NT2/D1 (cell line): ENCODE data around the gene LRRC4C.

Experiments used
- DNase-seq: peaks from one replicate; pipeline ENCODE4 v3.0.0-alpha.2; 2011; ENCODE audit warnings: low read depth, low spot score
- H3K27me3 ChIP-seq: 2 replicates; pipeline ENCODE4 v1.6.0; 2011; ENCODE audit warnings: mild to moderate bottlenecking; ENCODE audit not compliant: insufficient read length, insufficient read depth
- H3K36me3 ChIP-seq: 2 replicates; pipeline ENCODE4 v1.6.1; 2011; ENCODE audit warnings: mild to moderate bottlenecking, low read length, mixed read lengths; ENCODE audit not compliant: insufficient read depth, insufficient read length
- H3K4me1 ChIP-seq: 2 replicates; pipeline ENCODE4 v1.5.1; 2011; ENCODE audit not compliant: insufficient read depth, insufficient read length
- H3K4me3 ChIP-seq: 2 replicates; pipeline ENCODE4 v1.5.1; 2011; ENCODE audit warnings: low read depth; ENCODE audit not compliant: insufficient read length
- H3K9ac ChIP-seq: 2 replicates; pipeline ENCODE4 v1.6.0; 2011; ENCODE audit warnings: low read depth; ENCODE audit not compliant: insufficient read length
- H3K9me3 ChIP-seq: 2 replicates; pipeline ENCODE4 v1.5.1; 2011; ENCODE audit warnings: mild to moderate bottlenecking, low read length; ENCODE audit not compliant: insufficient read depth
- SUZ12 ChIP-seq: IDR thresholded peaks from 2 replicates; pipeline ENCODE4 v1.6.1; 2011; ENCODE audit not compliant: insufficient read length, insufficient read depth; ENCODE audit errors: extremely low read depth
- YY1 ChIP-seq: IDR thresholded peaks from 2 replicates; pipeline ENCODE4 v1.6.1; 2011; ENCODE audit not compliant: insufficient read length, insufficient read depth
- ZNF274 ChIP-seq: IDR thresholded peaks from 2 replicates; pipeline ENCODE4 v1.6.1; 2011; ENCODE audit warnings: mild to moderate bottlenecking, low read depth, low read length

The LRRC4C gene

GRCh38 chr11:40314327-40314726, 1145.1 kb downstream of the LRRC4C start:
- no peaks in the 10 kb centered on the region for H3K4me1 ChIP-seq
- DNase-seq, result no peak
- no peak overlapping the region for H3K9ac ChIP-seq

GRCh38 chr11:40306938-40307548, 1152.4 kb downstream of the LRRC4C start:
- H3K9me3 ChIP-seq, result no peaks in the 10 kb centered on the region
- DNase-seq, result peak; percentile 40
- H3K27me3 ChIP-seq, result no peaks in the 10 kb centered on the region
- H3K9ac ChIP-seq, result no peak overlapping the region
- TF ChIP-seq YY1 (no peak), SUZ12 (no peak), ZNF274 (no peak)
- H3K4me3 ChIP-seq, result no peak overlapping the region
- no peaks in the 10 kb centered on the region for H3K36me3 ChIP-seq
- no peaks in the 10 kb centered on the region for H3K4me1 ChIP-seq

More at GRCh38 chr11:40314327-40314726, 1145.1 kb downstream of the LRRC4C start:
- no peak for TF ChIP-seq ZNF274
- TF ChIP-seq SUZ12, result no peak
- no peak for TF ChIP-seq YY1
- Histone ChIP-seq H3K36me3 (no peaks in the 10 kb centered on the region), H3K4me3 (no peak overlapping the region), H3K27me3 (no peaks in the 10 kb centered on the region), H3K9me3 (no peaks in the 10 kb centered on the region)

GRCh38 chr11:40302669-40303068, 1156.8 kb downstream of the LRRC4C start:
- no peak for DNase-seq
- Histone ChIP-seq H3K27me3 (no peaks in the 10 kb centered on the region), H3K9ac (no peak overlapping the region), H3K36me3 (no peaks in the 10 kb centered on the region), H3K4me1 (no peaks in the 10 kb centered on the region), H3K9me3 (no peaks in the 10 kb centered on the region), H3K4me3 (no peak overlapping the region)
- TF ChIP-seq YY1 (no peak), SUZ12 (no peak)

- Histone ChIP-seq H3K27me3 (peaks cover 23% of the 10 kb centered on the region), H3K9me3 (no peaks in the 10 kb centered on the region), H3K9ac (no peak overlapping the region), H3K4me3 (no peak overlapping the region), H3K4me1 (no peaks in the 10 kb centered on the region), H3K36me3 (no peaks in the 10 kb centered on the region)
- no peak for TF ChIP-seq YY1
- no peak for TF ChIP-seq ZNF274
- no peak for TF ChIP-seq SUZ12
- DNase-seq, result no peak
These were observed 1164.0 kb downstream of the LRRC4C start for GRCh38 chr11:40295466-40295865.

- DNase-seq, result no peak
- no peak overlapping the region for H3K4me3 ChIP-seq
- H3K9me3 ChIP-seq, result no peaks in the 10 kb centered on the region
- no peaks in the 10 kb centered on the region for H3K36me3 ChIP-seq
- TF ChIP-seq ZNF274 (no peak), SUZ12 (no peak), YY1 (no peak)
- H3K27me3 ChIP-seq, result peaks cover 26% of the 10 kb centered on the region
- no peak overlapping the region for H3K9ac ChIP-seq
- no peaks in the 10 kb centered on the region for H3K4me1 ChIP-seq
These were observed 1164.7 kb downstream of the LRRC4C start for GRCh38 chr11:40294741-40295140.

- no peak for DNase-seq
- no peaks in the 10 kb centered on the region for H3K9me3 ChIP-seq
These were observed 1165.1 kb downstream of the LRRC4C start for GRCh38 chr11:40294349-40294735.

GRCh38 chr11:40293655-40294348, 1165.7 kb downstream of the LRRC4C start:
- peak; percentile 86 for DNase-seq
- no peaks in the 10 kb centered on the region for H3K9me3 ChIP-seq
- TF ChIP-seq ZNF274 (no peak), YY1 (no peak), SUZ12 (no peak)
- no peaks in the 10 kb centered on the region for H3K36me3 ChIP-seq
- H3K4me1 ChIP-seq, result no peaks in the 10 kb centered on the region
- H3K27me3 ChIP-seq, result peaks cover 26% of the 10 kb centered on the region
- H3K4me3 ChIP-seq, result peak overlapping the region; percentile 62
- H3K9ac ChIP-seq, result peak overlapping the region; percentile 87

More at GRCh38 chr11:40294349-40294735, 1165.1 kb downstream of the LRRC4C start:
- no peak for TF ChIP-seq ZNF274
- Histone ChIP-seq H3K9ac (no peak overlapping the region), H3K27me3 (peaks cover 26% of the 10 kb centered on the region), H3K4me1 (no peaks in the 10 kb centered on the region), H3K4me3 (no peak overlapping the region), H3K36me3 (no peaks in the 10 kb centered on the region)
